Raji (cell line): ENCODE results near the gene OR1G1.

Experiments used
- POLR2A ChIP-seq: IDR thresholded peaks from 2 replicates; pipeline ENCODE4 v1.6.1; 2011; ENCODE audit warnings: low read depth, low read length, control low read depth; ENCODE audit not compliant: insufficient read depth

Gene OR1G1

DNA sequence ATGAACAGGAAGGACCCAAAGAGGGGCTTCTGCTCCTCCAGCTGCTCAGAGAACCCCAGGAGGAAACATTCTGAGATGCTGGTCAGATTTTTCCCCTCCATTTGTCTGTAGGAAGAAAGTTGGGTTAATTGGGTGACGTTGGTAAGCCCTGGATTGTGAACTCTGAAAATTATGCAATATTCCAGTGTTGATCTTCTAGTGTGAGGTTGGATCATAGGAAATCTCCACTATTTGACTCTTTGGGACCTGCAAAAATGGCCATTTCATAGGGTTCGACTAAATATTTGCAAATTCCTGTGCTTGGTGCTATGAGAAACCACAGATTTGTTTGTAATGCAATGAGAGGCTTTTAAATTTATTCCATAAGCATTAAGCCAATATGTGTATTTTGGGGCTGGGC is at the start of gene OR1G1:
Gene OR1G1 (minus strand): TSS at position 101 of the 400 bp plus-strand sequence. CDS start 0 bp downstream, at position 101.
- TF ChIP-seq POLR2A = no peak

GRCh38 chr17:3167574-3167973 is 40.2 kb upstream of the OR1G1 start:
- TF ChIP-seq POLR2A = no peak

DNA sequence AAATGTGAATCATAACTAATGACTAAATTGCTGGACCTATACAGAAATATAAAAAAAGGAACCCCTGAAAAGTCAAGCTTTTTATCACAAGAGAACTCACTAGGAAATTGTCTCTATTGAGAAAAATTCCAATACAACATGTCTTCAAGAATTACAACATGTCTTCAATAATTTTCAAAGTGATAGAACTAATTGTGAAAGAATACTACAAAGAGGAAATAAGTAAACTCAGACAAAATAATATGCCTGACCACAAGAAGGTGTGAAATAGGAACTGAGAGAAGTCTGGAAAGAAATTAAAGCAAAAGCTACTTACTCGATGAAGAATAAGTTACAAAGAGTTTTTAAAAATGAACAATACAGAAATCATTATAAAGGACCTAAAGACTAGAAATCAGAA is 29.9 kb upstream of the OR1G1 start:
- no peak for TF ChIP-seq POLR2A

GRCh38 chr17:3104322-3104721 is 23.0 kb downstream of the OR1G1 start, which contains the start of gene OR1D2:
Gene OR1D2, minus strand, starts transcription at chr17:3104422. Its CDS starts 11,426 bp downstream, at chr17:3092996.
- TF ChIP-seq POLR2A = no peak
